GM18951 (cell line): ENCODE data around the gene EPHB1.
"Not testable (repeated sequence)": the region's sequence is repeated elsewhere in the genome, so short reads cannot be mapped to it uniquely, and the experiment has no call there.

Source experiments
- POLR2A ChIP-seq: IDR thresholded peaks from 4 replicates; pipeline ENCODE4 v1.6.1; 2011; ENCODE audit warnings: mild to moderate bottlenecking; ENCODE audit not compliant: insufficient read length, insufficient read depth; ENCODE audit errors: extremely low read depth
- in situ Hi-C: fragments of 300-500 bp; cut with MboI; formaldehyde crosslinking; loops from one replicate; pipeline ENCODE4 v1.12.0; 2022; ENCODE audit warnings: low sequenced_read_pairs, mixed read lengths, inconsistent platforms; ENCODE audit not compliant: unreplicated experiment

Gene EPHB1

GRCh38 chr3:134993011-134993410 is 198.0 kb downstream of the EPHB1 start:
- in situ Hi-C loops, result no loop called here
- no peak for TF ChIP-seq POLR2A

DNA sequence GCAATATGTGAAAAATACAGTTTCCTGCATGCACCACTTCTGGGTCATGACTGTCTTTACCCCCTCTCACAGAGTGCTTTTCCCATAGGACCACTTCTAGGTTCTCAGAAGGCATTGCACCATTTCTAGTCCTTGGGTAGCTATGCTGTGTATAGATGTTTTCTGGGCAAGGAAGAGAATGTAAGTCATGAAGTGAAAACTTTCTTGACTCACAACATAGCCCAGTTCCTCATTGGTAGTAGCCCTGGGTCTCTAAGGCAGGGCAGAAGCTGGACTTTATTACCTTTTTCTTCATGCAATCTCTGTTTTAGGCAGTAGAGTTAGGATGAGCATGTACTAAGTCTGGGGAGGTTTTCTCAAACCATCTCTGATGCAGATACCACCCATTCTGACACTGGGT is 203.1 kb downstream of the EPHB1 start:
- no peak for TF ChIP-seq POLR2A
- in situ Hi-C loops, result no loop called here

DNA sequence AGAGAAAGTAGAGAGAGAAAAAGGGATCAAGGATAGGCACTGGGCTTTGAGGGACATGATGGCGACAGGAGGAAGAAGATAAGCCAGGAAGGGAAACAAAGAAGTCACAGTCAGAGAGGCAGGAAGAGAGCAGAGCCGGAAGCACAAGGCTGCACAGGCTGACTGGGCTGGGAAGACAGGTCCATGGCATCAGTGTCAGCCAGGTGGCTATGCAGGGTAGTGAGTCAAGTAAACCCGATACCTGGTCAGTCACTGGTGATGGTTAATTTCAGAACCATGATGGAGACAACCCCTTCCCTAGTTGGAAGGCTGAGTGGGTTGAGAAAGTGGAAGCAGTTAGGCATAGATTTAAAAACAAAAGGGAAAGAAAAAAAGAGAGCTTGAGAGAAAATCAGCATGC is 203.8 kb downstream of the EPHB1 start:
- TF ChIP-seq POLR2A, result no peak
- in situ Hi-C loops, result no loop called here

DNA sequence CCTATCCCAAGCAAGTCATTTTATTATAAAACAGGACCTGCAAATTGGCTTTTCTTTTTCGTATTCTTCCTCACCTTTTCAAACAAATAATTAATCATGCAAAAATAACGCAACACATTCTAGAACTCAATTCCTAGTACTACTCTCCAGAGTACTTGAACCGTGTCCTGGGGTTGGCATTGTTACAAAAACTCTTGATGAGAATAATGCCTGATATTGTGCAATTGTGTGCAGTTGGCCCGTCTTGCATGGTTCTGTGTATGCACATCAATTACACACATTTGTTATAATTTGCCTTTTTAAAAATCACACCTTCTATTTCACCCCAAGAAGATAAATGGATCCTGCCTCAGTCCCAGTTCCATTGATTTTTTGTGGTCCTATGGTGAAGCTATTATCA is 205.4 kb downstream of the EPHB1 start:
- in situ Hi-C loops, result no loop called here

DNA sequence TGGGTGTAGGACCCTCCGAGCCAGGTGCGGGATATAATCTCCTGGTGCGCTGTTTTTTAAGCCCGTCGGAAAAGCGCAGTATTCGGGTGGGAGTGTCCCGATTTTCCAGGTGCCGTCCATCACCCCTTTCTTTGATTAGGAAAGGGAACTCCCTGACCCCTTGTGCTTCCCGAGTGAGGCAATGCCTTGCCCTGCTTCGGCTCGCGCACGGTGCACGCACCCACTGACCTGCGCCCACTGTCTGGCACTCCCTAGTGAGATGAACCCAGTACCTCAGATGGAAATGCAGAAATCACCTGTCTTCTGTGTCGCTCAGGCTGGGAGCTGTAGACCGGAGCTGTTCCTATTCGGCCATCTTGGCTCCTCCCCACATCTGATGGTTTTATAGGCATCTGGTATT is 210.6 kb downstream of the EPHB1 start:
- in situ Hi-C loops, result not testable (repeated sequence)

More for the DNA sequence above, 205.4 kb downstream of the EPHB1 start:
- TF ChIP-seq POLR2A, result no peak

GRCh38 chr3:135007607-135008006 is 212.5 kb downstream of the EPHB1 start:
- no peak for TF ChIP-seq POLR2A
- in situ Hi-C loops, result no loop called here

DNA sequence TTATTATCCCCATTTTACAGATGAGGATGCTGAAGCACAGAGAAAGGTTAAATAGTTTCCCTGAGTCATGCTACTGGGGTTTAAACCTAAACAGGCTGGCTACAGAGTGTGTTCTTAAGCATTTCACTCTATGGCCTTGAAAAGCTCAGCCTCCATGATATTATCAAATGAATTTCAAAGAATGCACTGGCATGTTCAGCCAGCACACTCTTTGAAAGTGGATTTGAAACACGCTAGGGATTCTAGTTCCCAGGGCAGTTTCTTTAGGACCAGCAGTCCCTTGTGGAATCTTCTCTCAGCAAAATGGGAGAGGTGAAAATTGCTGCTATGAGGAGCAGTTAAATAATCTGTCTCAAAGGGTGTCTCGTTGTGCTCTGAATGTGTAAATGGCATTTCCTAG is 213.3 kb downstream of the EPHB1 start:
- in situ Hi-C loops, result no loop called here
- TF ChIP-seq POLR2A, result no peak

DNA sequence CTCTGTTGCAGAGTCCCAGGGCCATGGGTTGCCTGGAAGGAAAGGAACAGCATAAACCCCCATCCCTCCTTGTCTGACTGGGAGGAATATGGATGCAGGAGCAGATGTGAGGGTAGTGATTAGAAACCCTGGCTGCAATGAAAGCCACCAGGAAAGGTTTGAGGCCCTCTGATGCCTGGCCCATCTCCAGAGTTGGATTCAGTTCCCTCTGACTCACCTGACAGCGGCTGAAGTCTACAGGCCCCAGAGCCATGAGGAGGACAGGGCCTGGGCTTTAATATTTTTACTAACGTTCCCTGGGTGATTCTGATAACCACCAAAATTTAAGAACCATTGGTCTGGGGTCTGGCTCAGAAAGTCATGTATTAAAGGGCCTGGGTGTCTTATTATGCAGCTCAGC is 214.0 kb downstream of the EPHB1 start:
- TF ChIP-seq POLR2A, result no peak
- in situ Hi-C loops, result no loop called here

DNA sequence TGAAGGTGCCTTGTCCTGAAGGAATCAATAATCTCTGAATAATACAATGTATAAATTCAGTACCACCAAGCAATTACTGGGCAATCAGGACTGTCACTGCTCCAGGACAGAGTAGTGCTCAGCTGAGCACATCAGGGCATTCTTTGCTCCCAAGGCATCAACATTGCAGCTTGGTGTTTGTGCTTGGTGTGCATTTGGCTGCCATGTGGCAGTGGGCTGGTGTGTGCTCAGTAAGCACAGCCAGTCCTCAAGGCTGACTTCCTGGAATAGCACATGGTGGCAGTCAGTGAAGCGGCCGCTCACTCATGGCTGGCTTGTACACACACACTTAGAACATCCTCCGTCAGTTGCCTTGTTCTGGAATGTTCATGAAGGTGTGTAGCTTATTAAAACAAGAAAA is 217.0 kb downstream of the EPHB1 start:
- in situ Hi-C loops, result no loop called here
- TF ChIP-seq POLR2A, result no peak

- no peak for TF ChIP-seq POLR2A
- in situ Hi-C loops, result no loop called here
Observed at GRCh38 chr3:135013206-135013605, 218.1 kb downstream of the EPHB1 start.

DNA sequence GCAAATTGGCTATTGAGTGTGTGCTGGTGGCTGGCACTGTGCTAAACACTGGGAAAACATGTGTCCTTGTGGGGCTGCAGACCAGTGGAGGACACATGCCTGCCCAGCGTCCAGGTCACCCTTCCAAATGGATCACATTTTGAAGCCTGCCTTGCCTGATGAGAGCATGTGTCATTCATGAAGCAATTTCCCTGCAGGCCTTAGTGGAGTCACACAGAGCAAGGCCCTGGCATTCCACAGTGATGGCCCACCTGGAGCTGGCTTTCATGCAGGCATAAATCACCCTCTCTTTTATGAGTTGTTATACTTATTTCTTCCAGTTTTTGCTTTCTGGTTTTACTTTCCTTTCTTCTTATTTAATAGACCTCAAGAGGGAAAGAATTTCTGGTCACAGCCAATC is 219.5 kb downstream of the EPHB1 start:
- no peak for TF ChIP-seq POLR2A
- in situ Hi-C loops, result no loop called here

GRCh38 chr3:135017003-135017893 is 222.2 kb downstream of the EPHB1 start:
- in situ Hi-C loops, result no loop called here
- no peak for TF ChIP-seq POLR2A

- no peak for TF ChIP-seq POLR2A
- in situ Hi-C loops, result no loop called here
Observed at GRCh38 chr3:135018149-135018923, 223.3 kb downstream of the EPHB1 start.

DNA sequence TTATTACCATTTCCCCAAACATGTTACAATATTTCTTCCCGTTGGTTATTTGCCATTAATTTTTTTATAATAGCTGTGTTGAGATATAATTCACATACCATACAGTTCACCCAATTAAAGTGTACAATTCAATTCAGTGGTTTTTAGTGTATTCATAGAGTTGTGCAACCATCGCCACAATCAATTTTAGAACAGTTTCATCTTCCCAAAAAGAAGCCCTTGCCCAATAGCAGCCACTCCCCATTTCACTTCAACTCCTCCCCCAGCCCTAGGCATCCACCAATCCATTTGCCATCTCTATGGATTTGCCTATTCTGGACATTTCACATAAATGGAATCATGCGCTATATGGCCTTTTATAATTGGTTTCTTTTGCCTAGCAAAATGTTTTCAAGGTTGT is 225.1 kb downstream of the EPHB1 start:
- in situ Hi-C loops, result no loop called here
- no peak for TF ChIP-seq POLR2A
